Transverse colon (tissue), 4 donors: Measurements from ENCODE around the gene INSIG2.

ENCODE experiments used
- POLR2A ChIP-seq: fragments of 450-650 bp; IDR thresholded peaks from one replicate; pipeline ENCODE4 v1.6.1; 2016; ENCODE audit warnings: antibody characterized with exemption, mild to moderate bottlenecking, moderate library complexity
- POLR2AphosphoS5 ChIP-seq, 3 donors: sonication (generic); formaldehyde crosslinking; IDR thresholded peaks; one replicate each; pipeline ENCODE4 v1.6.1; 2016; ENCODE audit warnings: antibody characterized with exemption in 3 of 3
- TF ChIP-seq, protein P1 (sequence below), 5 experiments: fragments of 200-600 bp in 3 of 5; fragments of 450-650 bp in 2 of 5; sonication (generic) in 3 of 5; IDR thresholded peaks; 1 replicate in 2 of 5; 2 replicates in 3 of 5; pipeline ENCODE4 v1.5.1; 2016 to 2017; ENCODE audit warnings: antibody characterized with exemption in 5 of 5, inconsistent platforms in 3 of 5, mild to moderate bottlenecking in 2 of 5, moderate library complexity in 1 of 5

DNA sequence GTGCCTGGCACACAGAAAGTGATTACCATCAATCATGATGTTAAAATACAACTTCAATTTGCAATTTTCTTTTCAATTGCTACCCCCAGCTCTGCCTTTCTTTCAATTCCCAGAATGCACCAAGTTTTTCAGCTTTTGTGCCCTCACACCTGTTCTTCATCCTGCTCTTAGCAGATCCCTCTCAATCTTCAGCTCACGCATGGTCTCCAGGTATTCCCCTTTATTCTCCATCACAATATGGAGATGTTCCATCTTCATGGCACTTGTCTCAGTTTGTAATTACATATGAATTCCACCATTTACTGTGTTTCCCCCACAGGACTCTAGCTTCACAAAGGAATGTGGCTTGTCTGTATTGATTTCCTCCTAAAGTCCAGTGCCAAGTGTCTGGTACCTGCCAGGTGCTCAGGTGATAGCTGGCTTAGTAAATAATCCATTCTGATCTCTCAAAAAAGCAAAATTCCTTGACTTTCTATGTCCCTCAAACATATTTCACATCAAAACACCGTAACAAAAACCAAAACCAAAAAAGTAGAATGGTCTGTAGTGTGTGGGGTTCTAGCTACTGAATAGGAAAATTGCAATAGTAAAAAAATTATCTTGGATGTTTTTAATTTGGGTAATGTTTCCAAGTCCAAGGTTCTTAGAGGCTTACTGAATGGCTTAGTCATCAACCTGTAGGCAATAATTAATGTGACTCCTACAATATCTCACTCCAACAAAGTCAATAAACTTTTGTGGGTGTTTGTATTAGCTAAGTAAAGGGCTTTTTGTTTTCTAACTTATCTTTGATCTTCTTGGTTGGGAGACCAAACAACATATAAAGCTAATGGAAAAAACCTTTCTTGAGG, 2.9 kb upstream of the INSIG2 start:
- TF ChIP-seq POLR2AphosphoS5 (IDR thresholded peaks at IDR 0.05), result no peak
- TF ChIP-seq, protein P1, sequence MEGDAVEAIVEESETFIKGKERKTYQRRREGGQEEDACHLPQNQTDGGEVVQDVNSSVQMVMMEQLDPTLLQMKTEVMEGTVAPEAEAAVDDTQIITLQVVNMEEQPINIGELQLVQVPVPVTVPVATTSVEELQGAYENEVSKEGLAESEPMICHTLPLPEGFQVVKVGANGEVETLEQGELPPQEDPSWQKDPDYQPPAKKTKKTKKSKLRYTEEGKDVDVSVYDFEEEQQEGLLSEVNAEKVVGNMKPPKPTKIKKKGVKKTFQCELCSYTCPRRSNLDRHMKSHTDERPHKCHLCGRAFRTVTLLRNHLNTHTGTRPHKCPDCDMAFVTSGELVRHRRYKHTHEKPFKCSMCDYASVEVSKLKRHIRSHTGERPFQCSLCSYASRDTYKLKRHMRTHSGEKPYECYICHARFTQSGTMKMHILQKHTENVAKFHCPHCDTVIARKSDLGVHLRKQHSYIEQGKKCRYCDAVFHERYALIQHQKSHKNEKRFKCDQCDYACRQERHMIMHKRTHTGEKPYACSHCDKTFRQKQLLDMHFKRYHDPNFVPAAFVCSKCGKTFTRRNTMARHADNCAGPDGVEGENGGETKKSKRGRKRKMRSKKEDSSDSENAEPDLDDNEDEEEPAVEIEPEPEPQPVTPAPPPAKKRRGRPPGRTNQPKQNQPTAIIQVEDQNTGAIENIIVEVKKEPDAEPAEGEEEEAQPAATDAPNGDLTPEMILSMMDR (IDR thresholded peaks at IDR 0.05), result no peak
- no peak for TF ChIP-seq POLR2A
